HFFc6 (cell line): Measurements from ENCODE around the gene HACD1. TPM values are rescaled to one million over a fixed set of nuclear protein-coding genes. Genes with fewer than 3 reads are reported as not detected.

Experiments
- DNase-seq: peaks from one replicate; pipeline ENCODE4 v3.0.0-alpha.2; 2018
- H3K27ac Mint-ChIP-seq: 2 replicates; pipeline ENCODE4 v1.8.0; 2020; ENCODE audit warnings: mild to moderate bottlenecking, mixed read lengths
- H3K27me3 Mint-ChIP-seq: 2 replicates; pipeline ENCODE4 v1.8.0; 2021; ENCODE audit warnings: mild to moderate bottlenecking, moderate library complexity, mixed read lengths; ENCODE audit not compliant: insufficient read depth
- H3K36me3 Mint-ChIP-seq: 2 replicates; pipeline ENCODE4 v1.8.0; 2021; ENCODE audit warnings: low read depth, mixed read lengths
- H3K4me1 Mint-ChIP-seq: 2 replicates; pipeline ENCODE4 v1.8.0; 2020; ENCODE audit warnings: low read depth, mixed read lengths
- H3K4me3 Mint-ChIP-seq: 2 replicates; pipeline ENCODE4 v1.8.0; 2020; ENCODE audit warnings: mild to moderate bottlenecking, moderate library complexity, mixed read lengths
- H3K9me3 Mint-ChIP-seq: 2 replicates; pipeline ENCODE4 v1.8.0; 2020; ENCODE audit warnings: mild to moderate bottlenecking, mixed read lengths
- CTCF ChIP-seq: fragments of 200-600 bp; sonication (generic); IDR thresholded peaks from 2 replicates; pipeline ENCODE4 v1.5.0; 2021; ENCODE audit warnings: antibody characterized with exemption, mild to moderate bottlenecking
- total RNA-seq, 6 experiments: library from RNA; stranded (reverse); fragmentation: NEBNext Ultra II Directional; extraction: Animal tissue kit (Norgen Biotek cat#: 25700); gene quantifications; 2 replicates in 1 of 6; 3 replicates in 5 of 6; pipeline ENCODE4 v1.2.3, GENCODE V29; 2021

The HACD1 gene
- total RNA-seq, 6 experiments from 2014 or later: 84.6 to 138 (median 100) TPM

- Mint-ChIP-seq H3K27me3 (no peaks in the 10 kb centered on the region), H3K36me3 (no peaks in the 10 kb centered on the region), H3K9me3 (no peaks in the 10 kb centered on the region), H3K4me1 (peaks cover 17% of the 10 kb centered on the region), H3K4me3 (no peak overlapping the region), H3K27ac (no peak overlapping the region)
- no peak for DNase-seq
- TF ChIP-seq CTCF: no peak
Measured at GRCh38 chr10:17585016-17585415, 32.2 kb downstream of the HACD1 start.

- DNase-seq: no peak
- Mint-ChIP-seq H3K27ac (no peak overlapping the region), H3K9me3 (no peaks in the 10 kb centered on the region), H3K4me1 (no peaks in the 10 kb centered on the region), H3K4me3 (no peak overlapping the region), H3K27me3 (peaks cover 2% of the 10 kb centered on the region; the same call in 1 of the 2 replicates), H3K36me3 (no peaks in the 10 kb centered on the region)
- no peak for TF ChIP-seq CTCF
Measured at GRCh38 chr10:17580885-17581284, 36.3 kb downstream of the HACD1 start.

GRCh38 chr10:17578603-17579002, 38.6 kb downstream of the HACD1 start:
- TF ChIP-seq CTCF: no peak
- DNase-seq: no peak
- no peaks in the 10 kb centered on the region for H3K4me1 Mint-ChIP-seq
- H3K4me3 Mint-ChIP-seq: no peak overlapping the region
- H3K27me3 Mint-ChIP-seq: peaks cover 4% of the 10 kb centered on the region; the same call in 1 of the 2 replicates
- no peak overlapping the region for H3K27ac Mint-ChIP-seq
- no peaks in the 10 kb centered on the region for H3K9me3 Mint-ChIP-seq
- no peaks in the 10 kb centered on the region for H3K36me3 Mint-ChIP-seq

GRCh38 chr10:17576768-17577167, 40.4 kb downstream of the HACD1 start:
- DNase-seq: no peak
- Mint-ChIP-seq H3K27me3 (peaks cover 4% of the 10 kb centered on the region; the same call in 1 of the 2 replicates), H3K27ac (no peak overlapping the region), H3K36me3 (no peaks in the 10 kb centered on the region), H3K4me1 (no peaks in the 10 kb centered on the region), H3K4me3 (no peak overlapping the region), H3K9me3 (no peaks in the 10 kb centered on the region)
- no peak for TF ChIP-seq CTCF

- DNase-seq: no peak
- Mint-ChIP-seq H3K27me3 (peaks cover 4% of the 10 kb centered on the region; the same call in 1 of the 2 replicates), H3K27ac (no peak overlapping the region), H3K36me3 (no peaks in the 10 kb centered on the region), H3K4me1 (no peaks in the 10 kb centered on the region), H3K9me3 (no peaks in the 10 kb centered on the region), H3K4me3 (no peak overlapping the region)
- TF ChIP-seq CTCF: no peak
Measured at GRCh38 chr10:17564911-17565310, 52.3 kb downstream of the HACD1 start.

- Mint-ChIP-seq H3K27me3 (peaks cover 4% of the 10 kb centered on the region; the same call in 1 of the 2 replicates), H3K36me3 (no peaks in the 10 kb centered on the region), H3K27ac (no peak overlapping the region), H3K4me1 (no peaks in the 10 kb centered on the region), H3K9me3 (no peaks in the 10 kb centered on the region), H3K4me3 (no peak overlapping the region)
- no peak for TF ChIP-seq CTCF
- no peak for DNase-seq
Measured at GRCh38 chr10:17563452-17563851, 53.7 kb downstream of the HACD1 start.
